GM12875 (cell line): ENCODE results near the gene IQSEC3.

Experiments used
- H3K4me3 ChIP-seq: one replicate; pipeline ENCODE4 v1.5.1; 2011; ENCODE audit warnings: low read depth, low read length, control low read depth
- TF ChIP-seq, protein P1 (sequence below): IDR thresholded peaks from 2 replicates; pipeline ENCODE4 v1.5.1; 2011; ENCODE audit warnings: low read depth, mild to moderate bottlenecking, control low read depth, inconsistent platforms, low read length, moderate library complexity, borderline replicate concordance; ENCODE audit not compliant: insufficient read depth

Gene IQSEC3

DNA sequence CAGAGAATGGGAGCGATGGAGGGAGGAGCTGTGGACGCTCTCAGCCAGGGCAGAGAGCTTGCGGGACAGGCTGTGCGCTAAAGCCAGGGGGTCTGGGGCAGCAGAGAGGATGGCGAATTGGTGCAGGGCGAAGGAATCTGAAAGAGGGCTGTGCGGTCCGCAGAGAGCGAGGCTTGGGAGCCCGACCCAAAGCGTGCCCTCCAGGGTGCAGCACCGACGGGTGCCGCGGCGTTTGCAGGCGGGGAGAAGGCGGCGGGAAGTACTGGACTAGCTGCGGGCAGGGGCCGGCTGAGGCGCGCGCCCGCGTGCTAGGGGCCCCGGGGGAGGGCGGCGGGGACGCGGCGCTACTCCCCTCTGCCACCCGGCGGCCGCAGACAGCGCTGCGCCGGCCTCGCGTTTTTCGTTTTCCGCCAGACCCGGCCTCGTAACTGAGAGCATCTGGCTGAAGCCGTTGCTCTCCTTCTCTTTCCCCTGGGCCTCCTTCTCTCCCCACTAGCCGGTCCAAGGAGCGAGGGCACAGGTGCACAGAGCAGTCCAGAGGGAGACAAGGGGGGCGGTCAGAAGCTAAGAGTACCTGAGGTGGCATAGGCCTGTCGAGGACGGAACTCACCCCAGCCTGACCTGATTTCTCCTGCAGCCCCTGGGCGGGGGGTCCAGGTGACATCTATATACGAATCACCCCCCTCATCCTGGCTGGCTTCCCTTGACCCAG lies 122.5 kb downstream of the IQSEC3 start:
- no peak overlapping the region for H3K4me3 ChIP-seq
- TF ChIP-seq, protein P1, sequence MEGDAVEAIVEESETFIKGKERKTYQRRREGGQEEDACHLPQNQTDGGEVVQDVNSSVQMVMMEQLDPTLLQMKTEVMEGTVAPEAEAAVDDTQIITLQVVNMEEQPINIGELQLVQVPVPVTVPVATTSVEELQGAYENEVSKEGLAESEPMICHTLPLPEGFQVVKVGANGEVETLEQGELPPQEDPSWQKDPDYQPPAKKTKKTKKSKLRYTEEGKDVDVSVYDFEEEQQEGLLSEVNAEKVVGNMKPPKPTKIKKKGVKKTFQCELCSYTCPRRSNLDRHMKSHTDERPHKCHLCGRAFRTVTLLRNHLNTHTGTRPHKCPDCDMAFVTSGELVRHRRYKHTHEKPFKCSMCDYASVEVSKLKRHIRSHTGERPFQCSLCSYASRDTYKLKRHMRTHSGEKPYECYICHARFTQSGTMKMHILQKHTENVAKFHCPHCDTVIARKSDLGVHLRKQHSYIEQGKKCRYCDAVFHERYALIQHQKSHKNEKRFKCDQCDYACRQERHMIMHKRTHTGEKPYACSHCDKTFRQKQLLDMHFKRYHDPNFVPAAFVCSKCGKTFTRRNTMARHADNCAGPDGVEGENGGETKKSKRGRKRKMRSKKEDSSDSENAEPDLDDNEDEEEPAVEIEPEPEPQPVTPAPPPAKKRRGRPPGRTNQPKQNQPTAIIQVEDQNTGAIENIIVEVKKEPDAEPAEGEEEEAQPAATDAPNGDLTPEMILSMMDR: peak; percentile 73

DNA sequence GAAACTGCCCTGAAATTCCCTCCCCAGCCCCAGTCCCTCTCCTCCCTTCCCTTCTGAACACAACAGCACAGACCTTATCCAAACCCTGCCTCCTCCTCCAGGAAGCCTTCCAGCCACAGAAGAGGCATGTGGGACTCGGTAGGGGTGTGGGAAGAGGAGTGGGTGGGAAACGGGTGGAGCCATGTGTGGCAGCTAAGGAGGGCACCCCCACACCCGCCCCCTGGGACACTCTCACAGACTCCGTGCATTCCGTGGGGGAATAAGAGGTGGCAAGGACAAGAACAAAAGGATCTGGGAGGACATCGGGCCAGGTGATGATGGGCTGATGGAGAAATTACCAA lies 123.0 kb downstream of the IQSEC3 start:
- no peak overlapping the region for H3K4me3 ChIP-seq
- TF ChIP-seq, protein P1: no peak

DNA sequence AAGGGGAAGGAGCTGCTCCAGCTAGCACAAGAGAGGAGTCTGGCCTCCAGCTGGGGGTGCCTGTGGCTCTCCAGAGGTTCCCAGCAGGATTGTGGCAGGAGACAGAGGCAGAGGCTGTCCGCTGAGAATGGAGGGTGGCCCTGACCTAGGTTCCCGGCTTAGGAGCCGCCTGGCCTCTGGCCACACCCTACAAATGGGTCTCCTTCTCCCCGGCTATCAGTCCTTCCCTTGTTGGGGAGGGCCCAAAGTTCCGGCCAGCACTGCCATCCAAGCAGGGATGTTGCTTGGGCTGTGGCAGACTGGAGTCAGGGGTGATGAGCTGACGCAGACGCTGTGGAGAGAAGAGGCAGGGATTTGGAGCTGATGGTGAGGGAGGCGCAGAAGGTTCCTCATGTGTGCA lies 124.3 kb downstream of the IQSEC3 start:
- TF ChIP-seq, protein P1: no peak

DNA sequence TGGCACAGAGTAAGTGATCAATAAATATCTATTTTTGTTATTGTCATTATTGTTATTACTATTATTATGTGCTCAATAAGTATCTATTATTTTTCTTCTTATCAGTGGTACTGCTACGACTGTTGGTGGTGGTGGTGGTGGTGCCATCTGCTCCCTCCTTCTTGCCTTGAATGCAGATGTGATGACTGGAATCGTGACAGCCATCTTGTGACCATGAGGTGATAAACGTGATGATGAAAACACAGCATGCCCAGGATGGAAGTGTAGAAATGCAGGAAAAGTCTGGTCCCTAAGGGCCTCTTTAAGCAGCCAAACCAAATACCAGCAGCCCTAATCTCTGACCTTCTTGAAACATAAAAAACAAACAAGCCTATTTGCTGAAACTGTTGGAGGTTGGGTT lies 125.0 kb downstream of the IQSEC3 start:
- TF ChIP-seq, protein P1: no peak
- H3K4me3 ChIP-seq: no peak overlapping the region

More for the DNA sequence above, 124.3 kb downstream of the IQSEC3 start:
- no peak overlapping the region for H3K4me3 ChIP-seq

DNA sequence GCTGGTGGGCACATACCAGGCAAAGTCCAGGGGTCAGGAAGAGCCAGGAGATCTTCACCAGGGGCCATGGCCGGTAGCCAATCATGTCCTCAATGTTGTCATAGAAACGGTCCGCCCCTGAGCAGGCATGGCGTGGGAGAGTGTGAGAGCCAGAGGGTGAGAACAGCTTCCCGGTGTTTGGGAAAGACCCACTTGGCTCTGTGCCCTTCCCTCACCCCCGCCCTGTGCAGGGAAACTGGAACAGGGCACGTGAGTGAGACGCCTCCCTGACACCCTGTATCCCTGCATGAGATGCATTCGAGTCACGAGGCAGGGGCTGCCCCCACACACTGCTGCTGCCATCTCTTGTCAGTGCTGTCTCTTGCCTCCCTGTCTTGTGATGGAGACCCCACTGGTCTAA lies 126.7 kb downstream of the IQSEC3 start:
- TF ChIP-seq, protein P1: no peak

DNA sequence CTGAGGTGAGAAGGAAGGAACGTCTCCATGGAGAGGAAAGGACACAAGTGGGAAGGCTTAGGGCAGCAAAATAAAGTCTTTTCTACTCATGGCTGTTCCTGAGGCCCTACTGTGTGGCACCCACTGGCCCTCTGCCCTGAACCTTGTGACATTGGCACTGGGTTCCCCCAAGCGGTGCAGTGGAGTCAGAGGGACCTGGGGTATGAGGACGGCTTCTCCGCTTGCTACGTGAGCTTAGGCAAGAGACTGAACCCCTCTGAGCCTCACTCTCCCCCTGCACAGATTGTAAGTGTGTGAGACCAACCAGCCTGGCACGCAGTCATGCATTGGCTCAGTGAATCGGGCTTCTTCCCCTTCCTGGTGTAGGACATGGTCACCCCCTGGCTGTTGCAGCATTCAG lies 127.7 kb downstream of the IQSEC3 start:
- H3K4me3 ChIP-seq: no peak overlapping the region
- TF ChIP-seq, protein P1: no peak

More for the DNA sequence above, 126.7 kb downstream of the IQSEC3 start:
- H3K4me3 ChIP-seq: no peak overlapping the region

DNA sequence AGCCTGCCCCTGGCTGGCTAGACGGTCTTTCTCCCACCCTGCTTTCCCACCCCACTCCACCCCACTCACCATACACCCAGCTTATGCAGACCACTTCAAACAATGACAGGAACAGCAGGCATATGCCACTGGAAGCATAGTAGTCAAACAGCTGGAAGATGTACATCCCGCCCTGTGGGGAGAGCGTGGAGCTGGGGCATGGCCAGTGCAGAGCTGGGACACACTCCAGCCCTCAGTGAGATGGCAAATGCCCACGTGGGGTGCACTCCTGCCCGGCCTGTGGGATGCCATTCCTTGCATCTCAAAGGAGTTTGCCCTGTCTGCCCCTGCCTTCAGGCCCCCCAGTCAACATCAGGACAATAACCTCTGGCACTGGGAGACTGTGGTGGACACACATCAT lies 128.6 kb downstream of the IQSEC3 start:
- TF ChIP-seq, protein P1: no peak

More for the DNA sequence above, 128.6 kb downstream of the IQSEC3 start:
- no peak overlapping the region for H3K4me3 ChIP-seq
